Ovary (tissue), 3 donors: ENCODE measurements around the gene DDR2.
"Not testable (repeated sequence)": the region's sequence is repeated elsewhere in the genome, so short reads cannot be mapped to it uniquely, and the experiment has no call there.

Experiments
- CTCF ChIP-seq, 3 donors: fragments of 450-650 bp in 2 of 3; fragments of 200-600 bp in 1 of 3; IDR thresholded peaks; one replicate each; pipeline versions ENCODE4 v1.5.1 to v1.8.0; 2016 to 2022; ENCODE audit warnings: antibody characterized with exemption in 3 of 3, mild to moderate bottlenecking in 1 of 3
- POLR2A ChIP-seq: fragments of 450-650 bp; IDR thresholded peaks from one replicate; pipeline ENCODE4 v1.6.1; 2017; ENCODE audit warnings: antibody characterized with exemption, mild to moderate bottlenecking, moderate library complexity
- donor health status: DM: no; HTN: no; CAD: no.

- peak in 1 of 3 donors; percentile 32 for TF ChIP-seq CTCF (IDR thresholded peaks at IDR 0.05)
- not testable (repeated sequence) for TF ChIP-seq POLR2A
Observed at GRCh38 chr1:162799995-162800830, 167.9 kb downstream of the DDR2 start.
